HEK293 (cell line): ENCODE results near the gene TNC.

ENCODE experiments used
- CTCF ChIA-PET: fragments of 350-600 bp; formaldehyde crosslinking; extraction: SDS; loops from one replicate; lab custom pipeline; 2021; ENCODE audit warnings: antibody characterized with exemption; lab: Yijun Ruan, JAX
- POLR2A ChIA-PET: fragments of 300-600 bp; formaldehyde crosslinking; extraction: SDS; loops from one replicate; lab custom pipeline; 2020; ENCODE audit warnings: antibody characterized with exemption, inconsistent platforms; lab: Yijun Ruan, JAX
- H3K27ac ChIP-seq: fragments of 200-500 bp; sonication (Bioruptor generic); 2 replicates; pipeline ENCODE4 v1.5.1; 2014; ENCODE audit warnings: low read depth, low read length, control low read depth, inconsistent platforms; ENCODE audit errors: extremely low read depth
- H3K36me3 ChIP-seq, 2 experiments: fragments of 200-500 bp in 1 of 2; sonication (Bioruptor generic) in 1 of 2; 1 replicate in 1 of 2; 2 replicates in 1 of 2; pipeline ENCODE4 v1.5.1; 2014 to 2017; ENCODE audit warnings: inconsistent platforms in 2 of 2, low read length in 2 of 2; ENCODE audit not compliant: control insufficient read depth in 2 of 2, insufficient read depth in 1 of 2
- H3K4me1 ChIP-seq: fragments of 200-500 bp; sonication (Bioruptor generic); 2 replicates; pipeline ENCODE4 v1.5.1; 2014; ENCODE audit warnings: mild to moderate bottlenecking, low read length, inconsistent platforms; ENCODE audit not compliant: control insufficient read depth, insufficient read depth
- H3K4me3 ChIP-seq: 2 replicates; pipeline ENCODE4 v1.5.1; 2011; ENCODE audit warnings: low read depth, mild to moderate bottlenecking, control low read depth, low read length, moderate library complexity
- H3K9me3 ChIP-seq: fragments of 200-500 bp; sonication (Bioruptor generic); 2 replicates; pipeline ENCODE4 v1.5.1; 2014; ENCODE audit warnings: low read depth, low read length, inconsistent platforms; ENCODE audit not compliant: control insufficient read depth, insufficient read depth
- KLF17 ChIP-seq: fragments of 450-650 bp; formaldehyde crosslinking; IDR thresholded peaks from 2 replicates; pipeline ENCODE4 v1.5.1; 2016; ENCODE audit warnings: missing biosample characterization, missing genetic modification characterization
- SCRT1 ChIP-seq: fragments of 450-650 bp; formaldehyde crosslinking; IDR thresholded peaks from 2 replicates; pipeline ENCODE4 v1.5.1; 2016; ENCODE audit warnings: missing biosample characterization, missing genetic modification characterization, borderline replicate concordance
- SCRT2 ChIP-seq: fragments of 450-650 bp; formaldehyde crosslinking; IDR thresholded peaks from 2 replicates; pipeline ENCODE4 v1.5.1; 2016; ENCODE audit warnings: missing biosample characterization, missing genetic modification characterization
- SP3 ChIP-seq: fragments of 450-650 bp; formaldehyde crosslinking; IDR thresholded peaks from 2 replicates; pipeline ENCODE4 v1.5.1; 2016; ENCODE audit warnings: missing biosample characterization, missing genetic modification characterization
- ZBTB26 ChIP-seq: fragments of 450-650 bp; formaldehyde crosslinking; optimal IDR thresholded peaks from 2 replicates; pipeline ENCODE3; 2016; ENCODE audit warnings: missing biosample characterization, mild to moderate bottlenecking, missing genetic modification characterization
- ZNF26 ChIP-seq: fragments of 450-650 bp; formaldehyde crosslinking; IDR thresholded peaks from 2 replicates; pipeline ENCODE4 v1.5.1; 2016; ENCODE audit warnings: missing biosample characterization, missing genetic modification characterization
- ZNF37A ChIP-seq: fragments of 450-650 bp; IDR thresholded peaks from 2 replicates; pipeline ENCODE4 v1.5.1; 2018; ENCODE audit warnings: missing biosample characterization, missing genetic modification characterization
- ZNF501 ChIP-seq: fragments of 450-650 bp; formaldehyde crosslinking; IDR thresholded peaks from 2 replicates; pipeline ENCODE4 v1.5.1; 2016; ENCODE audit warnings: missing biosample characterization, missing genetic modification characterization
- ZNF510 ChIP-seq: fragments of 450-650 bp; formaldehyde crosslinking; IDR thresholded peaks from 2 replicates; pipeline ENCODE4 v1.5.1; 2018; ENCODE audit warnings: mild to moderate bottlenecking, missing genetic modification characterization, missing biosample characterization; ENCODE audit not compliant: insufficient replicate concordance
- ZNF558 ChIP-seq: fragments of 450-650 bp; formaldehyde crosslinking; IDR thresholded peaks from 2 replicates; pipeline ENCODE4 v1.5.1; 2016; ENCODE audit warnings: missing biosample characterization, missing genetic modification characterization
- ZNF792 ChIP-seq: fragments of 450-650 bp; formaldehyde crosslinking; IDR thresholded peaks from 2 replicates; pipeline ENCODE4 v1.5.1; 2016; ENCODE audit warnings: missing biosample characterization, missing genetic modification characterization
- TF ChIP-seq, protein P1 (sequence below): fragments of 450-650 bp; formaldehyde crosslinking; IDR thresholded peaks from 2 replicates; pipeline ENCODE4 v1.5.1; 2016; ENCODE audit warnings: missing biosample characterization, missing genetic modification characterization
- TF ChIP-seq, protein P2 (sequence below): fragments of 450-650 bp; formaldehyde crosslinking; IDR thresholded peaks from 2 replicates; pipeline ENCODE4 v1.5.1; 2017; ENCODE audit warnings: missing biosample characterization, missing genetic modification characterization
- TF ChIP-seq, protein P3 (sequence below): fragments of 450-650 bp; formaldehyde crosslinking; IDR thresholded peaks from 2 replicates; pipeline ENCODE4 v1.5.1; 2016; ENCODE audit warnings: missing biosample characterization, missing genetic modification characterization
- TF ChIP-seq, protein P4 (sequence below): fragments of 450-650 bp; formaldehyde crosslinking; IDR thresholded peaks from 2 replicates; pipeline ENCODE4 v1.5.1; 2016; ENCODE audit warnings: missing biosample characterization, missing genetic modification characterization

TNC gene

GRCh38 chr9:115022760-115023434 lies 95.1 kb downstream of the TNC start:
- H3K27ac ChIP-seq: no peak overlapping the region

GRCh38 chr9:115018547-115019435 lies 99.2 kb downstream of the TNC start:
- Histone ChIP-seq H3K4me1 (no peaks in the 10 kb centered on the region), H3K9me3 (no peaks in the 10 kb centered on the region), H3K4me3 (no peak overlapping the region), H3K27ac (no peak overlapping the region)
- ChIA-PET POLR2A (no interaction called here), CTCF (interaction anchor here (0.5 to 2.7 kb wide), 4 partner anchors 110 to 613 kb away, joined by 3 to 9 read pairs (median 4); no protein-coding TSS in a partner anchor)
- TF ChIP-seq ZNF26 (tag by site-specific recombination) (no peak), ZNF37A (tag by site-specific recombination) (no peak), ZNF558 (no peak), ZBTB26 (tag by site-specific recombination) (no peak), ZNF501 (tag by site-specific recombination) (no peak), KLF17 (tag by site-specific recombination) (no peak), ZNF510 (tag by site-specific recombination) (no peak), ZNF792 (tag by site-specific recombination) (no peak)
- TF ChIP-seq, protein P1, sequence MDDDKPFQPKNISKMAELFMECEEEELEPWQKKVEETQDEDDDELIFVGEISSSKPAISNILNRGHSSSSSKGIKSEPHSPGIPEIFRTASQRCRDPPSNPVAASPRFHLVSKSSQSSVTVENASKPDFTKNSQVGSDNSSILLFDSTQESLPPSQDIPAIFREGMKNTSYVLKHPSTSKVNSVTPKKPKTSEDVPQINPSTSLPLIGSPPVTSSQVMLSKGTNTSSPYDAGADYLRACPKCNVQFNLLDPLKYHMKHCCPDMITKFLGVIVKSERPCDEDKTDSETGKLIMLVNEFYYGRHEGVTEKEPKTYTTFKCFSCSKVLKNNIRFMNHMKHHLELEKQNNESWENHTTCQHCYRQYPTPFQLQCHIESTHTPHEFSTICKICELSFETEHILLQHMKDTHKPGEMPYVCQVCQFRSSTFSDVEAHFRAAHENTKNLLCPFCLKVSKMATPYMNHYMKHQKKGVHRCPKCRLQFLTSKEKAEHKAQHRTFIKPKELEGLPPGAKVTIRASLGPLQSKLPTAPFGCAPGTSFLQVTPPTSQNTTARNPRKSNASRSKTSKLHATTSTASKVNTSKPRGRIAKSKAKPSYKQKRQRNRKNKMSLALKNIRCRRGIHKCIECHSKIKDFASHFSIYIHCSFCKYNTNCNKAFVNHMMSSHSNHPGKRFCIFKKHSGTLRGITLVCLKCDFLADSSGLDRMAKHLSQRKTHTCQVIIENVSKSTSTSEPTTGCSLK (tag by site-specific recombination): no peak
- TF ChIP-seq, protein P2, sequence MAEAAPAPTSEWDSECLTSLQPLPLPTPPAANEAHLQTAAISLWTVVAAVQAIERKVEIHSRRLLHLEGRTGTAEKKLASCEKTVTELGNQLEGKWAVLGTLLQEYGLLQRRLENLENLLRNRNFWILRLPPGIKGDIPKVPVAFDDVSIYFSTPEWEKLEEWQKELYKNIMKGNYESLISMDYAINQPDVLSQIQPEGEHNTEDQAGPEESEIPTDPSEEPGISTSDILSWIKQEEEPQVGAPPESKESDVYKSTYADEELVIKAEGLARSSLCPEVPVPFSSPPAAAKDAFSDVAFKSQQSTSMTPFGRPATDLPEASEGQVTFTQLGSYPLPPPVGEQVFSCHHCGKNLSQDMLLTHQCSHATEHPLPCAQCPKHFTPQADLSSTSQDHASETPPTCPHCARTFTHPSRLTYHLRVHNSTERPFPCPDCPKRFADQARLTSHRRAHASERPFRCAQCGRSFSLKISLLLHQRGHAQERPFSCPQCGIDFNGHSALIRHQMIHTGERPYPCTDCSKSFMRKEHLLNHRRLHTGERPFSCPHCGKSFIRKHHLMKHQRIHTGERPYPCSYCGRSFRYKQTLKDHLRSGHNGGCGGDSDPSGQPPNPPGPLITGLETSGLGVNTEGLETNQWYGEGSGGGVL (tag by site-specific recombination): no peak
- TF ChIP-seq, protein P3, sequence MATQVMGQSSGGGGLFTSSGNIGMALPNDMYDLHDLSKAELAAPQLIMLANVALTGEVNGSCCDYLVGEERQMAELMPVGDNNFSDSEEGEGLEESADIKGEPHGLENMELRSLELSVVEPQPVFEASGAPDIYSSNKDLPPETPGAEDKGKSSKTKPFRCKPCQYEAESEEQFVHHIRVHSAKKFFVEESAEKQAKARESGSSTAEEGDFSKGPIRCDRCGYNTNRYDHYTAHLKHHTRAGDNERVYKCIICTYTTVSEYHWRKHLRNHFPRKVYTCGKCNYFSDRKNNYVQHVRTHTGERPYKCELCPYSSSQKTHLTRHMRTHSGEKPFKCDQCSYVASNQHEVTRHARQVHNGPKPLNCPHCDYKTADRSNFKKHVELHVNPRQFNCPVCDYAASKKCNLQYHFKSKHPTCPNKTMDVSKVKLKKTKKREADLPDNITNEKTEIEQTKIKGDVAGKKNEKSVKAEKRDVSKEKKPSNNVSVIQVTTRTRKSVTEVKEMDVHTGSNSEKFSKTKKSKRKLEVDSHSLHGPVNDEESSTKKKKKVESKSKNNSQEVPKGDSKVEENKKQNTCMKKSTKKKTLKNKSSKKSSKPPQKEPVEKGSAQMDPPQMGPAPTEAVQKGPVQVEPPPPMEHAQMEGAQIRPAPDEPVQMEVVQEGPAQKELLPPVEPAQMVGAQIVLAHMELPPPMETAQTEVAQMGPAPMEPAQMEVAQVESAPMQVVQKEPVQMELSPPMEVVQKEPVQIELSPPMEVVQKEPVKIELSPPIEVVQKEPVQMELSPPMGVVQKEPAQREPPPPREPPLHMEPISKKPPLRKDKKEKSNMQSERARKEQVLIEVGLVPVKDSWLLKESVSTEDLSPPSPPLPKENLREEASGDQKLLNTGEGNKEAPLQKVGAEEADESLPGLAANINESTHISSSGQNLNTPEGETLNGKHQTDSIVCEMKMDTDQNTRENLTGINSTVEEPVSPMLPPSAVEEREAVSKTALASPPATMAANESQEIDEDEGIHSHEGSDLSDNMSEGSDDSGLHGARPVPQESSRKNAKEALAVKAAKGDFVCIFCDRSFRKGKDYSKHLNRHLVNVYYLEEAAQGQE: no peak
- TF ChIP-seq, protein P4, sequence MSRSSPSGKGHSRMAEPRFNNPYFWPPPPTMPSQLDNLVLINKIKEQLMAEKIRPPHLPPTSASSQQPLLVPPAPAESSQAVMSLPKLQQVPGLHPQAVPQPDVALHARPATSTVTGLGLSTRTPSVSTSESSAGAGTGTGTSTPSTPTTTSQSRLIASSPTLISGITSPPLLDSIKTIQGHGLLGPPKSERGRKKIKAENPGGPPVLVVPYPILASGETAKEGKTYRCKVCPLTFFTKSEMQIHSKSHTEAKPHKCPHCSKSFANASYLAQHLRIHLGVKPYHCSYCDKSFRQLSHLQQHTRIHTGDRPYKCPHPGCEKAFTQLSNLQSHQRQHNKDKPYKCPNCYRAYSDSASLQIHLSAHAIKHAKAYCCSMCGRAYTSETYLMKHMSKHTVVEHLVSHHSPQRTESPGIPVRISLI (tag by site-specific recombination): no peak
- TF ChIP-seq, all 188 proteins: peak for 0
- H3K36me3 ChIP-seq: no peaks in the 10 kb centered on the region

More at GRCh38 chr9:115022760-115023434, 95.1 kb downstream of the TNC start:
- ChIA-PET POLR2A (no interaction called here), CTCF (interaction anchor here (0.8 to 1.4 kb wide), 4 partner anchors 9 to 617 kb away, joined by 3 to 5 read pairs (median 4); no protein-coding TSS in a partner anchor)
- H3K4me3 ChIP-seq: no peak overlapping the region
- H3K9me3 ChIP-seq: no peaks in the 10 kb centered on the region
- TF ChIP-seq SCRT2 (tag by site-specific recombination) (peak; percentile 81), SCRT1 (peak; percentile 86), SP3 (tag by site-specific recombination) (no peak)
- H3K4me1 ChIP-seq: no peaks in the 10 kb centered on the region
- no peaks in the 10 kb centered on the region for H3K36me3 ChIP-seq
